Urothelium cell line (cell line): ENCODE results near the gene NPAS3.

Experiments used
- DNase-seq: peaks from one replicate; pipeline ENCODE4 v3.0.0; 2011; ENCODE audit warnings: low spot score, mixed read lengths
- FAIRE-seq: peaks from 2 replicates; lab custom pipeline; 2011; peaks lifted over from hg19 to GRCh38; lab: Jason Lieb, UNC

NPAS3 gene

GRCh38 chr14:33009673-33010072 is 71.0 kb downstream of the NPAS3 start:
- FAIRE-seq = no peak
- no peak for DNase-seq

- FAIRE-seq = no peak
Measured at GRCh38 chr14:33010495-33010894, 71.8 kb downstream of the NPAS3 start.

GRCh38 chr14:33014710-33015109 is 76.0 kb downstream of the NPAS3 start:
- DNase-seq (no peak), FAIRE-seq (no peak)

More at GRCh38 chr14:33010495-33010894, 71.8 kb downstream of the NPAS3 start:
- DNase-seq = no peak

- DNase-seq (no peak), FAIRE-seq (no peak)
Measured at GRCh38 chr14:33016613-33017012, 77.9 kb downstream of the NPAS3 start.

- no peak for FAIRE-seq
- DNase-seq = no peak
Measured at GRCh38 chr14:33017016-33017415, 78.3 kb downstream of the NPAS3 start.

- no peak for FAIRE-seq
- DNase-seq = no peak
Measured at GRCh38 chr14:33019346-33019745, 80.7 kb downstream of the NPAS3 start.

GRCh38 chr14:33026850-33027430 is 88.3 kb downstream of the NPAS3 start:
- FAIRE-seq (no peak), DNase-seq (no peak)

GRCh38 chr14:33029511-33029910 is 90.8 kb downstream of the NPAS3 start:
- DNase-seq = no peak
- FAIRE-seq = no peak

GRCh38 chr14:33030386-33030785 is 91.7 kb downstream of the NPAS3 start:
- FAIRE-seq (no peak), DNase-seq (no peak)

GRCh38 chr14:33035416-33036194 is 96.9 kb downstream of the NPAS3 start:
- no peak for FAIRE-seq
- no peak for DNase-seq

GRCh38 chr14:33039311-33039710 is 100.6 kb downstream of the NPAS3 start:
- no peak for DNase-seq
- FAIRE-seq = no peak

- no peak for DNase-seq
- FAIRE-seq = no peak
Measured at GRCh38 chr14:33040372-33041140, 101.9 kb downstream of the NPAS3 start.

- FAIRE-seq (no peak), DNase-seq (no peak)
Measured at GRCh38 chr14:33042591-33042990, 103.9 kb downstream of the NPAS3 start.

GRCh38 chr14:33045760-33046159 is 107.1 kb downstream of the NPAS3 start:
- FAIRE-seq = no peak
- no peak for DNase-seq

GRCh38 chr14:33052943-33053342 is 114.3 kb downstream of the NPAS3 start:
- DNase-seq (no peak), FAIRE-seq (no peak)

- DNase-seq (no peak), FAIRE-seq (no peak)
Measured at GRCh38 chr14:33056213-33056612, 117.5 kb downstream of the NPAS3 start.

GRCh38 chr14:33057585-33057984 is 118.9 kb downstream of the NPAS3 start:
- DNase-seq = no peak
- FAIRE-seq = no peak

GRCh38 chr14:33061667-33062325 is 123.1 kb downstream of the NPAS3 start:
- no peak for FAIRE-seq
- DNase-seq = no peak

- DNase-seq (no peak), FAIRE-seq (no peak)
Measured at GRCh38 chr14:33062476-33062875, 123.8 kb downstream of the NPAS3 start.

- FAIRE-seq = no peak
Measured at GRCh38 chr14:33062881-33063280, 124.2 kb downstream of the NPAS3 start.

GRCh38 chr14:33063521-33063920 is 124.8 kb downstream of the NPAS3 start:
- no peak for DNase-seq
- no peak for FAIRE-seq

More at GRCh38 chr14:33062881-33063280, 124.2 kb downstream of the NPAS3 start:
- no peak for DNase-seq
